Liver (tissue), 3 donors: Measurements from ENCODE around the gene PSMD14.

Experiments
- ATF3 ChIP-seq: IDR thresholded peaks from 2 replicates; pipeline ENCODE4 v1.6.1; 2016; ENCODE audit warnings: antibody characterized with exemption
- GABPA ChIP-seq, 2 donors: IDR thresholded peaks in 1 of 2; conservative IDR thresholded peaks in 1 of 2; 2 replicates each; pipeline ENCODE4 v1.6.1; 2016; ENCODE audit warnings: antibody characterized with exemption in 2 of 2, mild to moderate bottlenecking in 1 of 2, moderate library complexity in 1 of 2
- TF ChIP-seq, protein P1 (sequence below): fragments of 150-350 bp; IDR thresholded peaks from 2 replicates; pipeline ENCODE4 v1.5.1; 2017; ENCODE audit warnings: improper control_type of control experiment, low read depth, low read length; ENCODE audit not compliant: missing input control
- donor health status: healthy.
- donor health status: healthy.

DNA sequence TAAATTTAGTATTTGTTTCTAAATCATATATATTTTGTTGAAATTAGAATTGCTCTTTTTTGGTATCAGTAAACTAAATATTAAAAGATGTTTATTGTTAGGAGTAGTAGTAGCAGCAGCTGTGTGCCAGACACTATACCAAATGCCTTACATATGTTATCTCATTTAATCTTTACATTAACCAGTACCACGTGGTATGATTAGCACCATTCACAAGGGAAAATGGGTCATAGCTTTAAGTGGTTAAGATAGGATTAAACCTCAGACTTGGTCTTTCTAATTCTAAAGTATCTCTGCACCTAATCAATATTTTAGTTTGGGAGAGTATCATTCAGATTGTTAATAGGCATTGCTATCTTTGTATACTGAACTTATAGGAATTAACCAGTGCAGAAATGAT, 29.0 kb downstream of the PSMD14 start:
- TF ChIP-seq ATF3 (no peak), GABPA (IDR thresholded peaks at IDR 0.05 in 1 of 2, conservative IDR thresholded peaks at IDR 0.05 in 1 of 2) (no peak)
- TF ChIP-seq, protein P1, sequence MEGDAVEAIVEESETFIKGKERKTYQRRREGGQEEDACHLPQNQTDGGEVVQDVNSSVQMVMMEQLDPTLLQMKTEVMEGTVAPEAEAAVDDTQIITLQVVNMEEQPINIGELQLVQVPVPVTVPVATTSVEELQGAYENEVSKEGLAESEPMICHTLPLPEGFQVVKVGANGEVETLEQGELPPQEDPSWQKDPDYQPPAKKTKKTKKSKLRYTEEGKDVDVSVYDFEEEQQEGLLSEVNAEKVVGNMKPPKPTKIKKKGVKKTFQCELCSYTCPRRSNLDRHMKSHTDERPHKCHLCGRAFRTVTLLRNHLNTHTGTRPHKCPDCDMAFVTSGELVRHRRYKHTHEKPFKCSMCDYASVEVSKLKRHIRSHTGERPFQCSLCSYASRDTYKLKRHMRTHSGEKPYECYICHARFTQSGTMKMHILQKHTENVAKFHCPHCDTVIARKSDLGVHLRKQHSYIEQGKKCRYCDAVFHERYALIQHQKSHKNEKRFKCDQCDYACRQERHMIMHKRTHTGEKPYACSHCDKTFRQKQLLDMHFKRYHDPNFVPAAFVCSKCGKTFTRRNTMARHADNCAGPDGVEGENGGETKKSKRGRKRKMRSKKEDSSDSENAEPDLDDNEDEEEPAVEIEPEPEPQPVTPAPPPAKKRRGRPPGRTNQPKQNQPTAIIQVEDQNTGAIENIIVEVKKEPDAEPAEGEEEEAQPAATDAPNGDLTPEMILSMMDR, result no peak
